Chondrocyte (in vitro differentiated cells): Measurements from ENCODE around the gene SLC6A7. TPM values are rescaled to one million over a fixed set of nuclear protein-coding genes. Genes with fewer than 3 reads are reported as not detected.

Experiments
- DNase-seq: peaks from one replicate; pipeline ENCODE4 v3.0.0; 2021; ENCODE audit warnings: mixed read lengths, low spot score
- H3K27ac Mint-ChIP-seq: one replicate; pipeline ENCODE4 v1.8.0; 2021; ENCODE audit warnings: mild to moderate bottlenecking, moderate library complexity, mixed read lengths; ENCODE audit not compliant: unreplicated experiment
- H3K27me3 Mint-ChIP-seq: 2 replicates; pipeline ENCODE4 v1.8.0; 2021; ENCODE audit warnings: low read depth, mixed read lengths
- H3K36me3 Mint-ChIP-seq: 2 replicates; pipeline ENCODE4 v1.8.0; 2021; ENCODE audit warnings: low read depth, mixed read lengths
- H3K4me1 Mint-ChIP-seq: 2 replicates; pipeline ENCODE4 v1.8.0; 2021; ENCODE audit warnings: low read depth, mild to moderate bottlenecking, mixed read lengths
- H3K4me3 Mint-ChIP-seq: one replicate; pipeline ENCODE4 v1.8.0; 2021; ENCODE audit warnings: mild to moderate bottlenecking, moderate library complexity, mixed read lengths; ENCODE audit not compliant: unreplicated experiment
- H3K9me3 Mint-ChIP-seq: 2 replicates; pipeline ENCODE4 v1.8.0; 2021; ENCODE audit warnings: low read depth, mixed read lengths
- total RNA-seq: library from RNA; stranded (reverse); gene quantifications from 3 replicates; pipeline ENCODE4 v1.2.1, GENCODE V29; 2021
- TF ChIP-seq, protein P1 (sequence below): fragments of 200-600 bp; sonication (generic); IDR thresholded peaks from 2 replicates; pipeline ENCODE4 v1.5.0; 2021; ENCODE audit warnings: antibody characterized with exemption, mild to moderate bottlenecking, moderate library complexity

SLC6A7 gene
- total RNA-seq, 1 donor from 2014 or later = not detected

DNA sequence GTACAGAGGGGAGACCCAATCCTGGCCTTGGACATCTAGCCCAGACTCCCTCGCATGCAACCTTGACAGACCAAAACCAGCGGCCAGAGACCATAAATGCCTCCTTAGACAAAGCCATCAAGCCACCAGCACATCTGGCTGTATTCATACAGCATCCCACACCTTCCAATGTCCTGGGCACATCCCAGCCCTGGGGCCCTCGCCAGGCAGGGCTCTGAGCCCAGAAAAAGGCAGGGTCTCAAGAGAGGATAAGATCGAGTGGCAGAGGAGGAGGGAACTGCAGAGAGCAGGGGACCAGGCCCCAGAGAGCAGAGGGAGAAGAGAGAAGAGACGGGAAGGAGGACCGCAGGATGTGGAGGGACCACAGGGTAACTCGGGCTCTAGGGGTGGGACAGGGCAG is 54.3 kb downstream of the SLC6A7 start:
- Mint-ChIP-seq H3K36me3 (peaks cover 2% of the 10 kb centered on the region), H3K9me3 (no peaks in the 10 kb centered on the region), H3K4me1 (peaks cover 7% of the 10 kb centered on the region), H3K27me3 (peaks cover 8% of the 10 kb centered on the region), H3K4me3 (no peak overlapping the region), H3K27ac (no peak overlapping the region)
- DNase-seq = no peak
- TF ChIP-seq, protein P1, sequence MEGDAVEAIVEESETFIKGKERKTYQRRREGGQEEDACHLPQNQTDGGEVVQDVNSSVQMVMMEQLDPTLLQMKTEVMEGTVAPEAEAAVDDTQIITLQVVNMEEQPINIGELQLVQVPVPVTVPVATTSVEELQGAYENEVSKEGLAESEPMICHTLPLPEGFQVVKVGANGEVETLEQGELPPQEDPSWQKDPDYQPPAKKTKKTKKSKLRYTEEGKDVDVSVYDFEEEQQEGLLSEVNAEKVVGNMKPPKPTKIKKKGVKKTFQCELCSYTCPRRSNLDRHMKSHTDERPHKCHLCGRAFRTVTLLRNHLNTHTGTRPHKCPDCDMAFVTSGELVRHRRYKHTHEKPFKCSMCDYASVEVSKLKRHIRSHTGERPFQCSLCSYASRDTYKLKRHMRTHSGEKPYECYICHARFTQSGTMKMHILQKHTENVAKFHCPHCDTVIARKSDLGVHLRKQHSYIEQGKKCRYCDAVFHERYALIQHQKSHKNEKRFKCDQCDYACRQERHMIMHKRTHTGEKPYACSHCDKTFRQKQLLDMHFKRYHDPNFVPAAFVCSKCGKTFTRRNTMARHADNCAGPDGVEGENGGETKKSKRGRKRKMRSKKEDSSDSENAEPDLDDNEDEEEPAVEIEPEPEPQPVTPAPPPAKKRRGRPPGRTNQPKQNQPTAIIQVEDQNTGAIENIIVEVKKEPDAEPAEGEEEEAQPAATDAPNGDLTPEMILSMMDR = no peak

DNA sequence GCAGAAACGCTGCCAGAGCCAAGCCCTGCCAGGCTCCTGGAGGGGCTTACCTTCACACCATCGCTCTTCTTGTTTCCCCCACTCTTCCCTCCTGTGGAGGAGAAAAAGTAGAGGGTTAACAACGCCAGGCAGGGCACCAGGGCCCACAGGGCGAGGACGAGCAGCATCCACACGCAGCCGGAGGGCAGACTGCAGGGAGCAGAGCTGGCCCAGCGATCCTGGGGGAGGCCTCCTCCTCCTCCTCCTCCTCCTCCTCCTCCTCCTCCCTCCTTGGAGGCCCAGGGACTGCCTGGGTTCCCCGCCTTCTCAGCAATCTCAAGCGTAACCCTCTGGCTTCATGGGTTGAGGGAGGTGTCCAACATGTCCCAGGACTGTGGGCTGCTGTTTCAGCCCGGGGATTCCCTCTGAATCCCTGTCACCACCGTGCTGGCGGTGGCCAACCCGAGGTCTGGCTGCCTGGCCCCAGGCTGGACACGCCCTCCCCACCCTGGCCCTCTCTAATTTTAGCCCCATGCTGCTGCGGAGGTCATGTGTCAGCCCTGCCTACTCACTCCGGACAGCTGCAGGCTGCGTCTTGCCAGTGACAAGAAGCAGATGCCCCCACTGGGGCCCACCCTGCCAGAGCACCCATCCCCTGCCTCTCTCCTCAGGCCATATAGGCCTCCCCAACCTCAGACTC is 55.4 kb downstream of the SLC6A7 start:
- H3K4me1 Mint-ChIP-seq = peaks cover 7% of the 10 kb centered on the region
- H3K36me3 Mint-ChIP-seq = peaks cover 2% of the 10 kb centered on the region
- no peak overlapping the region for H3K27ac Mint-ChIP-seq
- TF ChIP-seq, protein P1 = no peak
- peaks cover 8% of the 10 kb centered on the region for H3K27me3 Mint-ChIP-seq
- H3K4me3 Mint-ChIP-seq = no peak overlapping the region
- DNase-seq = no peak
- H3K9me3 Mint-ChIP-seq = no peaks in the 10 kb centered on the region

DNA sequence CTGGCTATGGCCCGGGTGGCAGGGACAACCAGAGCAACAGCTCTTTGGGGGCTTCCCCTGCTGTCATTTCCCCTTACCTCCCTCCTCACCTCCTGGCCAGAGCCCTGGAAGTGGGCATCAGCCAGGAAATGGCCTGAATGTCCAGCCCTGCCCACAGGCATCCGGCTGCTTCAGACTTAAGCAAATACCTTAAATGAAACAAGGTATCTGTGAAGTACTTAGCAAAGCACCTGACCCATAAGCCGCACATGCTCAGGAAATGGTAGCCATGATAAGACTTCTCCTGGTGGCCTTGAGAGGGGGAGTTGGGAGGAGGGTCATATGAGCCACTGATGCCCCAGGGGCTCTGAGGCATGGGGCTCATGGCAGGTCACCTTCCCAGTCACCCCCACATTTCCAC is 55.9 kb downstream of the SLC6A7 start:
- no peaks in the 10 kb centered on the region for H3K9me3 Mint-ChIP-seq
- H3K4me1 Mint-ChIP-seq = peaks cover 7% of the 10 kb centered on the region
- no peak overlapping the region for H3K27ac Mint-ChIP-seq
- no peak for DNase-seq
- H3K4me3 Mint-ChIP-seq = no peak overlapping the region
- H3K36me3 Mint-ChIP-seq = peaks cover 2% of the 10 kb centered on the region
- TF ChIP-seq, protein P1 = no peak
- peaks cover 8% of the 10 kb centered on the region for H3K27me3 Mint-ChIP-seq

DNA sequence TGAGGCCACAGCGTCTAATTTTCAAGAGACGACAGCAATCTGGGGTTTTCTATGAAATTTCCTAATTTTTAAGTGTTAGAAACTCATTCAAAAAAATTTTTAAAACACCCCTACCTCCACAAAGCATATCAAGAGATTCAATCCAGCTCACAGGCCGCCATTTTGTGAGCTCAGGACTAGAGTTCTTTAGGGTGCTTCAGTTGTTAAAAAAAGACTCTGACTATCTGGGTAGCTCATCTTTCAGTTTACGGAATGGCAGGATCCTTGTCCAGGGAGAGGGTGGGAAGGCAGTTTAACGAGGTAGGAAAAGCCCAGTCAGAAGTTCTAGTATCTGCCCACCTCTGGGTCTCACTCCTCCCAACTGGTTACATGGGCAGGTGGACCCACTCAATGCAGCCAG is 56.6 kb downstream of the SLC6A7 start:
- peaks cover 7% of the 10 kb centered on the region for H3K4me1 Mint-ChIP-seq
- peaks cover 2% of the 10 kb centered on the region for H3K36me3 Mint-ChIP-seq
- TF ChIP-seq, protein P1 = no peak
- H3K27ac Mint-ChIP-seq = no peak overlapping the region
- H3K9me3 Mint-ChIP-seq = no peaks in the 10 kb centered on the region
- DNase-seq = no peak
- no peak overlapping the region for H3K4me3 Mint-ChIP-seq
- peaks cover 7% of the 10 kb centered on the region for H3K27me3 Mint-ChIP-seq

DNA sequence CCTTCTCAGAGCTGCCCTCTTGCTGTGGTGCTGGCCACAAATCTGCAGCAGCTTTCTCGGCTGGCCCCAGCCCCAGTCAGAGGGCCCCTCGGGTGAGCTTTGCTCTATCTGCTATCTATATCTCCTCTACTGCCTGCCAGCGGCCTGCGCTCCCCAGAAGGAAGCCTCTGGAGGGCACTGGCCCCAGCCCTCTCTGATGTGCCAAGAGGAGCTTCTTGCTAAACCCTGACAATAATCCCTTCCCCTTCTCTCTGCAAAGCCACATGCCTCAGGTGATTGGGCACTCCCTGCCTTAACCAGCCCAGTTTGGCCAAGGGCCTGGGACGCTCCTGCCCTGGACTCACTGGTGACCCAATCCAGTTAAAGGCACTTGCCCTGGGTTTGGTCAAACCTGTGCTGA is 57.0 kb downstream of the SLC6A7 start:
- Mint-ChIP-seq H3K27ac (no peak overlapping the region), H3K36me3 (peaks cover 2% of the 10 kb centered on the region), H3K4me1 (peaks cover 7% of the 10 kb centered on the region), H3K9me3 (no peaks in the 10 kb centered on the region), H3K27me3 (peaks cover 4% of the 10 kb centered on the region), H3K4me3 (no peak overlapping the region)
- TF ChIP-seq, protein P1 = no peak
- peak; percentile 84 for DNase-seq
